H9 (cell line): ENCODE measurements around the gene SLC30A9. TPM values are rescaled to one million over a fixed set of nuclear protein-coding genes. Genes with fewer than 3 reads are reported as not detected.

Experiments
- DNase-seq: peaks from one replicate; pipeline ENCODE4 v3.0.0-alpha.2; 2017
- H2AFZ ChIP-seq: one replicate; pipeline ENCODE4 v1.6.1; 2013; ENCODE audit warnings: mild to moderate bottlenecking, low read length, control low read depth, moderate library complexity
- H2AK5ac ChIP-seq: 2 replicates; pipeline ENCODE4 v1.6.1; 2013; ENCODE audit warnings: low read length, control low read depth, mixed read lengths; ENCODE audit not compliant: insufficient read length
- H2BK120ac ChIP-seq: one replicate; pipeline ENCODE4 v1.6.1; 2013; ENCODE audit warnings: low read depth, mild to moderate bottlenecking, low read length, control low read depth, inconsistent platforms; ENCODE audit not compliant: poor library complexity, severe bottlenecking
- H2BK12ac ChIP-seq: 2 replicates; pipeline ENCODE4 v1.6.1; 2013; ENCODE audit warnings: low read length, control low read depth, mixed read lengths, low read depth; ENCODE audit not compliant: insufficient read length
- H2BK15ac ChIP-seq: 2 replicates; pipeline ENCODE4 v1.6.1; 2013; ENCODE audit warnings: low read depth, low read length, control low read depth
- H2BK20ac ChIP-seq: one replicate; pipeline ENCODE4 v1.6.1; 2013; ENCODE audit warnings: low read depth, mild to moderate bottlenecking, low read length, control low read depth, inconsistent platforms; ENCODE audit not compliant: poor library complexity, severe bottlenecking
- H2BK5ac ChIP-seq: 2 replicates; pipeline ENCODE4 v1.6.1; 2013; ENCODE audit warnings: low read length, control low read depth, mixed read lengths; ENCODE audit not compliant: insufficient read length
- H3K14ac ChIP-seq: 2 replicates; pipeline ENCODE4 v1.6.1; 2013; ENCODE audit warnings: low read length, control low read depth; ENCODE audit not compliant: insufficient read depth
- H3K18ac ChIP-seq: 2 replicates; pipeline ENCODE4 v1.6.1; 2013; ENCODE audit warnings: low read depth, mild to moderate bottlenecking, mixed read lengths, low read length, control low read depth; ENCODE audit not compliant: insufficient read length
- H3K23ac ChIP-seq: 2 replicates; pipeline ENCODE4 v1.6.1; 2013; ENCODE audit warnings: low read length, control low read depth, mixed read lengths, low read depth; ENCODE audit not compliant: insufficient read length
- H3K23me2 ChIP-seq: 2 replicates; pipeline ENCODE4 v1.6.1; 2013; ENCODE audit warnings: low read depth, mild to moderate bottlenecking, mixed read lengths, low read length, control low read depth; ENCODE audit not compliant: insufficient read length, poor library complexity, severe bottlenecking
- H3K27ac ChIP-seq: 2 replicates; pipeline ENCODE4 v1.5.1; 2013; ENCODE audit warnings: low read length, control low read depth, mixed read lengths, low read depth; ENCODE audit not compliant: insufficient read length
- H3K27me3 ChIP-seq: 2 replicates; pipeline ENCODE4 v1.6.1; 2013; ENCODE audit warnings: low read length, control low read depth, inconsistent platforms; ENCODE audit not compliant: insufficient read depth
- H3K4ac ChIP-seq: 2 replicates; pipeline ENCODE4 v1.6.1; 2013; ENCODE audit warnings: low read depth, mild to moderate bottlenecking, control low read depth, inconsistent platforms, low read length, moderate library complexity
- H3K4me1 ChIP-seq: 2 replicates; pipeline ENCODE4 v1.6.1; 2013; ENCODE audit warnings: low read length, control low read depth, inconsistent platforms; ENCODE audit not compliant: insufficient read depth
- H3K4me2 ChIP-seq: 2 replicates; pipeline ENCODE4 v1.6.1; 2013; ENCODE audit warnings: low read length, control low read depth, mixed read lengths; ENCODE audit not compliant: insufficient read length, insufficient read depth
- H3K56ac ChIP-seq: 2 replicates; pipeline ENCODE4 v1.6.1; 2013; ENCODE audit warnings: low read depth, mild to moderate bottlenecking, mixed read lengths, low read length, control low read depth; ENCODE audit not compliant: insufficient read length
- H3K79me1 ChIP-seq: 2 replicates; pipeline ENCODE4 v1.6.1; 2013; ENCODE audit warnings: low read depth, mild to moderate bottlenecking, moderate library complexity, low read length, control low read depth, inconsistent platforms; ENCODE audit not compliant: insufficient read depth, poor library complexity, severe bottlenecking
- H3K79me2 ChIP-seq: 2 replicates; pipeline ENCODE4 v1.6.1; 2013; ENCODE audit warnings: low read length, control low read depth, inconsistent platforms; ENCODE audit not compliant: insufficient read depth
- H3K9ac ChIP-seq: 2 replicates; pipeline ENCODE4 v1.6.1; 2013; ENCODE audit warnings: low read length, control low read depth, mixed read lengths; ENCODE audit not compliant: insufficient read length; ENCODE audit errors: extremely low read depth
- H3K9me3 ChIP-seq: one replicate; pipeline ENCODE4 v1.6.1; 2013; ENCODE audit warnings: low read depth, low read length, inconsistent platforms; ENCODE audit not compliant: control insufficient read depth
- H3T11ph ChIP-seq: one replicate; pipeline ENCODE4 v1.6.1; 2013; ENCODE audit warnings: mild to moderate bottlenecking, low read length, control low read depth, inconsistent platforms
- H4K20me1 ChIP-seq: one replicate; pipeline ENCODE4 v1.6.1; 2013; ENCODE audit not compliant: control insufficient read depth, insufficient read length, insufficient read depth
- H4K5ac ChIP-seq: 2 replicates; pipeline ENCODE4 v1.6.1; 2013; ENCODE audit warnings: low read depth, mild to moderate bottlenecking, mixed read lengths, low read length, control low read depth; ENCODE audit not compliant: insufficient read length
- H4K8ac ChIP-seq: replicated peaks from 2 replicates; pipeline ENCODE4 v1.6.1; 2013; ENCODE audit warnings: low read length, control low read depth, mixed read lengths, low read depth; ENCODE audit not compliant: insufficient read length
- H4K91ac ChIP-seq: 2 replicates; pipeline ENCODE4 v1.6.1; 2013; ENCODE audit warnings: low read depth, mild to moderate bottlenecking, moderate library complexity, mixed read lengths, low read length, control low read depth; ENCODE audit not compliant: insufficient read length
- H3K27ac Mint-ChIP-seq, 3 experiments: 2 replicates in 2 of 3; 3 replicates in 1 of 3; pipeline ENCODE4 v1.8.0; 2020 to 2021; ENCODE audit warnings: mixed read lengths in 3 of 3, mild to moderate bottlenecking in 1 of 3, moderate library complexity in 1 of 3
- H3K27me3 Mint-ChIP-seq: 2 replicates; pipeline ENCODE4 v1.8.0; 2021; ENCODE audit warnings: low read depth, mild to moderate bottlenecking, moderate library complexity, mixed read lengths
- H3K36me3 Mint-ChIP-seq, 3 experiments: 2 replicates in 2 of 3; 3 replicates in 1 of 3; pipeline ENCODE4 v1.8.0; 2020 to 2021; ENCODE audit warnings: low read depth in 3 of 3, mixed read lengths in 3 of 3; ENCODE audit not compliant: insufficient read depth in 1 of 3
- H3K4me1 Mint-ChIP-seq, 2 experiments: 2 replicates each; pipeline ENCODE4 v1.8.0; 2020; ENCODE audit warnings: mixed read lengths in 2 of 2
- H3K4me3 Mint-ChIP-seq, 2 experiments: 2 replicates in 1 of 2; 3 replicates in 1 of 2; pipeline ENCODE4 v1.8.0; 2020 to 2021; ENCODE audit warnings: mild to moderate bottlenecking in 2 of 2, mixed read lengths in 2 of 2, moderate library complexity in 1 of 2
- H3K9me3 Mint-ChIP-seq, 2 experiments: 2 replicates in 1 of 2; 3 replicates in 1 of 2; pipeline ENCODE4 v1.8.0; 2020; ENCODE audit warnings: mild to moderate bottlenecking in 2 of 2, mixed read lengths in 2 of 2, moderate library complexity in 1 of 2
- total RNA-seq: library from RNA; stranded (reverse); gene quantifications from 2 replicates; pipeline ENCODE4 v1.2.1, GENCODE V29; 2021
- TF ChIP-seq, protein P1 (sequence below): fragments of 200-600 bp; sonication (generic); conservative IDR thresholded peaks from 3 replicates; pipeline ENCODE4 v1.8.0; 2021; ENCODE audit warnings: antibody characterized with exemption, mild to moderate bottlenecking

Gene SLC30A9
- total RNA-seq, 1 experiment from 2014 or later, result 70.8 TPM

DNA sequence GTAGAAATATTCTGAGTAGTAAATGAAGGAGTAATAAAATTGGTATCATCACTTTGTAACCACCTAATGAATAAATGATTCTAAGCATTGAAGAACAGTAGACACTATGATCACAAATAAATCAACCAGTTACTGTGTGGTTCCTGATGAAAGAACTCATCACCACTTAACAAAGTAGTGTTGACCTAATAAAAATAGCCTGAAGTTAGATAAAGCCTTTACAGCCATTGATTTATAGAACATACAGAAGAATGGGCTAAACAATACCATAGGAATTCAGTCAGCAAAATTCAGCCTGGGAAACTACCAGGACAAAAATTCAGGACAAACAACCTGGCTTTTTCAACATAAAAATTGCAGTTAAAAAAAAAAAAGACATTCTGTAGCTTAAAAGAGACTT lies 9.0 kb downstream of the SLC30A9 start:
- Histone ChIP-seq H2BK15ac (no peak overlapping the region), H2BK120ac (no peak overlapping the region), H2AK5ac (no peak overlapping the region), H4K91ac (no peak overlapping the region), H3K9me3 (no peaks in the 10 kb centered on the region), H2BK5ac (no peak overlapping the region), H3K27ac (no peak overlapping the region), H3K23me2 (no peaks in the 10 kb centered on the region), H3K79me1 (peaks cover 5% of the 10 kb centered on the region), H3T11ph (no peak overlapping the region), H3K4me1 (no peaks in the 10 kb centered on the region), H3K23ac (no peak overlapping the region), H3K14ac (no peak overlapping the region), H2AFZ (no peak overlapping the region), H4K8ac (no peak overlapping the region), H3K4ac (no peak overlapping the region), H3K27me3 (no peaks in the 10 kb centered on the region), H3K56ac (no peak overlapping the region), H2BK12ac (no peak overlapping the region), H3K4me2 (no peak overlapping the region), H3K79me2 (peaks cover 4% of the 10 kb centered on the region; the same call in 1 of the 2 replicates), H3K18ac (no peak overlapping the region), H2BK20ac (no peak overlapping the region), H4K5ac (no peak overlapping the region), H3K9ac (no peak overlapping the region), H4K20me1 (no peaks in the 10 kb centered on the region)
- Mint-ChIP-seq H3K36me3 (peaks cover 0 to 12% (median 9%) of the 10 kb centered on the region in 3 experiments; a peak in 5 of 7 replicates), H3K9me3 (no peaks in the 10 kb centered on the region), H3K4me3 (no peak overlapping the region), H3K27ac (no peak overlapping the region), H3K4me1 (no peaks in the 10 kb centered on the region), H3K27me3 (no peaks in the 10 kb centered on the region)
- TF ChIP-seq, protein P1, sequence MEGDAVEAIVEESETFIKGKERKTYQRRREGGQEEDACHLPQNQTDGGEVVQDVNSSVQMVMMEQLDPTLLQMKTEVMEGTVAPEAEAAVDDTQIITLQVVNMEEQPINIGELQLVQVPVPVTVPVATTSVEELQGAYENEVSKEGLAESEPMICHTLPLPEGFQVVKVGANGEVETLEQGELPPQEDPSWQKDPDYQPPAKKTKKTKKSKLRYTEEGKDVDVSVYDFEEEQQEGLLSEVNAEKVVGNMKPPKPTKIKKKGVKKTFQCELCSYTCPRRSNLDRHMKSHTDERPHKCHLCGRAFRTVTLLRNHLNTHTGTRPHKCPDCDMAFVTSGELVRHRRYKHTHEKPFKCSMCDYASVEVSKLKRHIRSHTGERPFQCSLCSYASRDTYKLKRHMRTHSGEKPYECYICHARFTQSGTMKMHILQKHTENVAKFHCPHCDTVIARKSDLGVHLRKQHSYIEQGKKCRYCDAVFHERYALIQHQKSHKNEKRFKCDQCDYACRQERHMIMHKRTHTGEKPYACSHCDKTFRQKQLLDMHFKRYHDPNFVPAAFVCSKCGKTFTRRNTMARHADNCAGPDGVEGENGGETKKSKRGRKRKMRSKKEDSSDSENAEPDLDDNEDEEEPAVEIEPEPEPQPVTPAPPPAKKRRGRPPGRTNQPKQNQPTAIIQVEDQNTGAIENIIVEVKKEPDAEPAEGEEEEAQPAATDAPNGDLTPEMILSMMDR, result no peak
- DNase-seq, result no peak
